Omental fat pad (tissue), 4 donors: ENCODE measurements around the gene DCC. TPM values are rescaled to one million over a fixed set of nuclear protein-coding genes. Genes with fewer than 3 reads are reported as not detected.

ENCODE experiments used
- ATAC-seq: fragments of 150-250 bp; one replicate; pipeline ENCODE4 v1.9.1; 2016; ENCODE audit warnings: mild to moderate bottlenecking, moderate library complexity; ENCODE audit not compliant: low FRiP score
- DNase-seq: peaks from one replicate; pipeline ENCODE4 v3.0.0-alpha.2; 2019; ENCODE audit warnings: low spot score
- total RNA-seq, 4 donors: library from RNA; depleted of rRNA; stranded (reverse); fragments of >200 nt; gene quantifications; one replicate each; pipeline ENCODE4 v1.1.0, GENCODE V29; 2016
- TF ChIP-seq, protein P1 (sequence below), 3 donors: fragments of 450-650 bp; IDR thresholded peaks; one replicate each; pipeline ENCODE4 v1.5.1; 2016 to 2017; ENCODE audit warnings: antibody characterized with exemption in 3 of 3, mild to moderate bottlenecking in 3 of 3, moderate library complexity in 2 of 3

Gene DCC
- total RNA-seq, 4 donors from 2014 or later, result 0.12 to 0.63 TPM; not detected in 2

- no peak for ATAC-seq
- TF ChIP-seq, protein P1, sequence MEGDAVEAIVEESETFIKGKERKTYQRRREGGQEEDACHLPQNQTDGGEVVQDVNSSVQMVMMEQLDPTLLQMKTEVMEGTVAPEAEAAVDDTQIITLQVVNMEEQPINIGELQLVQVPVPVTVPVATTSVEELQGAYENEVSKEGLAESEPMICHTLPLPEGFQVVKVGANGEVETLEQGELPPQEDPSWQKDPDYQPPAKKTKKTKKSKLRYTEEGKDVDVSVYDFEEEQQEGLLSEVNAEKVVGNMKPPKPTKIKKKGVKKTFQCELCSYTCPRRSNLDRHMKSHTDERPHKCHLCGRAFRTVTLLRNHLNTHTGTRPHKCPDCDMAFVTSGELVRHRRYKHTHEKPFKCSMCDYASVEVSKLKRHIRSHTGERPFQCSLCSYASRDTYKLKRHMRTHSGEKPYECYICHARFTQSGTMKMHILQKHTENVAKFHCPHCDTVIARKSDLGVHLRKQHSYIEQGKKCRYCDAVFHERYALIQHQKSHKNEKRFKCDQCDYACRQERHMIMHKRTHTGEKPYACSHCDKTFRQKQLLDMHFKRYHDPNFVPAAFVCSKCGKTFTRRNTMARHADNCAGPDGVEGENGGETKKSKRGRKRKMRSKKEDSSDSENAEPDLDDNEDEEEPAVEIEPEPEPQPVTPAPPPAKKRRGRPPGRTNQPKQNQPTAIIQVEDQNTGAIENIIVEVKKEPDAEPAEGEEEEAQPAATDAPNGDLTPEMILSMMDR (IDR thresholded peaks at IDR 0.05), result no peak
- DNase-seq, result no peak
These were observed 567.7 kb downstream of the DCC start for GRCh38 chr18:52907543-52908308.

GRCh38 chr18:52914148-52914547 is 574.2 kb downstream of the DCC start:
- TF ChIP-seq, protein P1 (IDR thresholded peaks at IDR 0.05), result no peak
- ATAC-seq, result no peak
- no peak for DNase-seq

DNA sequence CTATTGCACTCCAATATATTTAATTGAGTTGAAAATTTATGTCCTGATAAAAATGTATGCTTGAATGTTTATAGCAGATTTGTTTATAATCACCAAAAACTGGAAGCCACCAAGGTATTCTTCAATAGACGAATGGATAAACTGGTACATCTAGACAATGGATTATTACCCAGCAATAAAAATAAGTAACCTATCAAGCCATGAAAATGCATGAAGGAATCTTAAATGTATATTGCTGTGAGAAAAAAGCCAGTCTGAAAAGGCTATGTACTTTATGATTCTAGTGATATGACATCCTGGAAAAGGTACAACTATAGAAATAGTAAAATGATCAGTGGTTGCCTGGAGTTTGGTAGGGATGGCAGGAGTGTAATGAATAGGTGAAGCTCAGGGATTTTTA is 580.7 kb downstream of the DCC start:
- ATAC-seq, result no peak
- TF ChIP-seq, protein P1 (IDR thresholded peaks at IDR 0.05), result no peak

GRCh38 chr18:52933356-52933755 is 593.4 kb downstream of the DCC start:
- no peak for DNase-seq
- TF ChIP-seq, protein P1 (IDR thresholded peaks at IDR 0.05), result no peak
- no peak for ATAC-seq

More for the DNA sequence above, 580.7 kb downstream of the DCC start:
- DNase-seq, result no peak

DNA sequence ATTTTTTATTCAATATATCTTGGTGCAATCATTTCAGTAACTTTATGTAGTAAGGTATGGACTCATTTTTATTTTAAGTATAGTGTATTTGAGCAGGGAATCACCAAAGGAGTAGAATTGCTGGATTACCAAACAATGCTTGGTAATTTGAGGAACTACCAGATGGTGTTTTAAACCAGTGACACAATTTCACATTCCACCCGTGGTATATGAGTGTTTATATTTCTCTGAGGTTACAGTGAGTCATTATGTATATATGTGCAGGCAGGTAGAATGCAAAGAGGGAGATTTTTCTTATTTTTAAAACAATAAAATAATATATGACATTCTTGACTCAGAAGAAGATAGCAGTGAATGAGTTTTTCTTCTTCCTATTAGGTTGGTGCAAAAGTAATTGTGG is 596.9 kb downstream of the DCC start:
- DNase-seq, result no peak
- TF ChIP-seq, protein P1 (IDR thresholded peaks at IDR 0.05), result no peak
- no peak for ATAC-seq

DNA sequence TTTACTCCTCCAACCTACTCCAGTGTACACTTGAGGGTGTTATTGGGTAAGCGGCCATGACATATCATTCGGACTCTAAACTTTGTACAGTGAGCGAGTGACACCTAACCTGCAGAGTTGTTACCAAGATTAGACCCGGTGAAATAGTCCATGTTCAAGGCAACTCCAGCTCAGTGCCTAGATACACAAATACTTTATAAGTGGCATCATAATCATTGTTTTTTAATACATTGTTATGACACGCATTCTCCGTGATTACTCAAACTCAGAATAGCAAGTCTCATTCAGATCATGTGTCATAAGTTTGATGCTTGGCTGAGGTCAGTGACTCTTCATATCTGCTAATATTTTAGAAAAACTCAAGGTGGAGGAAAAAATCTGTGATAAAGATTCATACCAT is 597.8 kb downstream of the DCC start:
- TF ChIP-seq, protein P1 (IDR thresholded peaks at IDR 0.05), result no peak
- no peak for ATAC-seq
- DNase-seq, result no peak

DNA sequence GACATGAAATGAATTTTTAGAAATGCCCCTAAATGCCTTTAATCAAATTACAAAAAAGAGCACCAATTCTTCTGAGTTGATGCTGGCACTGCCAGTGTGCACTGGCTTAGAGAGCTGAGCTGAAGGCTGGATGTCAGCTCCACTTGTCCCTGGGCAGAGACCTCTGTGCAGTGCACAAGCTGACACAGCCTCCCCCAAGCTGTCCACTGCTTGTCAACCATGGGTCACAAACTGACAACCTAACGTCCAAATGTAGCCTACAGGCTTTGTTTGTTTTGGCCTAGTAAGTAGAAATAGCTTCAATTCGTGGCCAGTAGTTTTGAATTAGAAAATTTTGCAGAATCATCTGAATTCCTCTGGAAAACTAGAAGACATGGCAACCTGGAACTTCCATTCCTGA is 605.6 kb downstream of the DCC start:
- ATAC-seq (no peak), DNase-seq (no peak)
- TF ChIP-seq, protein P1 (IDR thresholded peaks at IDR 0.05), result no peak
